ENCODE data around the gene JADE2.
A peak's percentile ranks its signal among the peaks of the same experiment; 100 is the strongest.
"Not testable (repeated sequence)": the region's sequence is repeated elsewhere in the genome, so short reads cannot be mapped to it uniquely, and the experiment has no call there.

The JADE2 gene

DNA sequence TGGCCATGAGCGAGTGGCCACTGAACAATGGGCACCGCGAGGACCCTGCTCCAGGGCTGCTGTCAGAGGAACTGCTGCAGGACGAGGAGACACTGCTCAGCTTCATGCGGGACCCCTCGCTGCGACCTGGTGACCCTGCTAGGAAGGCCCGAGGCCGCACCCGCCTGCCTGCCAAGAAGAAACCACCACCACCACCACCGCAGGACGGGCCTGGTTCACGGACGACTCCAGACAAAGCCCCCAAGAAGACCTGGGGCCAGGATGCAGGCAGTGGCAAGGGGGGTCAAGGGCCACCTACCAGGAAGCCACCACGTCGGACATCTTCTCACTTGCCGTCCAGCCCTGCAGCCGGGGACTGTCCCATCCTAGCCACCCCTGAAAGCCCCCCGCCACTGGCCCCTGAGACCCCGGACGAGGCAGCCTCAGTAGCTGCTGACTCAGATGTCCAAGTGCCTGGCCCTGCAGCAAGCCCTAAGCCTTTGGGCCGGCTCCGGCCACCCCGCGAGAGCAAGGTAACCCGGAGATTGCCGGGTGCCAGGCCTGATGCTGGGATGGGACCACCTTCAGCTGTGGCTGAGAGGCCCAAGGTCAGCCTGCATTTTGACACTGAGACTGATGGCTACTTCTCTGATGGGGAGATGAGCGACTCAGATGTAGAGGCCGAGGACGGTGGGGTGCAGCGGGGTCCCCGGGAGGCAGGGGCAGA, 53.3 kb downstream of the JADE2 start:
- DNase-seq: peak in 3 of 10 donors; percentile 67 to 83 (median 74)
- intact Hi-C loops (cut with DNase I): loop anchor here (5.0 kb wide), 2 partner anchors 51 to 166 kb away; partner anchors contain the start of genes CDKN2AIPNL and JADE2

DNA sequence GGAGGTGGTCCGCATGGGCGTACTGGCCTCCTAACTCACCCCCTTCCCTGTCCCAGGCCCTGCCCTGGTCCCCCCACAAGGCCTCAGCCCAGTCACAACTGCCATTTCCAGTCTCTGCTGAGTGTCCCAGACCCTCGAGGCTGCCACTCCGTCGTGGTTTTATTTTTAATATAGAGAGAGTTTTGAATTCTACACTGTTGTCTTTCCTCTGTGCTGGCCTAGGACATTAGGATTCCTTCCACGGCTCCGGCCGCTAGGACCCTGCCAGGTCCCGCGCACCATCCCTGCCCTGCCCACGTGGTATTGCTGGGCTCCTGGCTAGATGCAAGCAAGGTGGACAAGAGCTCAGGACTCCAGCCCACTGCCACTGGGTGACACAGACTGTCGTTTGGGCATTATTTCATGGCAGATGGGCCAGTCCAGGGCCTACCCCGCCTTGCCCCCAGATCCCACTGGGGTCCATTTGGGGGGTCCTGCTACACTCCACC, 53.9 kb downstream of the JADE2 start:
- intact Hi-C loops (cut with DNase I): loop anchor here (5.0 kb wide), 2 partner anchors 52 to 167 kb away; partner anchors contain the start of genes CDKN2AIPNL and JADE2
- DNase-seq: peak in 2 of 10 donors; percentile 55 to 65

DNA sequence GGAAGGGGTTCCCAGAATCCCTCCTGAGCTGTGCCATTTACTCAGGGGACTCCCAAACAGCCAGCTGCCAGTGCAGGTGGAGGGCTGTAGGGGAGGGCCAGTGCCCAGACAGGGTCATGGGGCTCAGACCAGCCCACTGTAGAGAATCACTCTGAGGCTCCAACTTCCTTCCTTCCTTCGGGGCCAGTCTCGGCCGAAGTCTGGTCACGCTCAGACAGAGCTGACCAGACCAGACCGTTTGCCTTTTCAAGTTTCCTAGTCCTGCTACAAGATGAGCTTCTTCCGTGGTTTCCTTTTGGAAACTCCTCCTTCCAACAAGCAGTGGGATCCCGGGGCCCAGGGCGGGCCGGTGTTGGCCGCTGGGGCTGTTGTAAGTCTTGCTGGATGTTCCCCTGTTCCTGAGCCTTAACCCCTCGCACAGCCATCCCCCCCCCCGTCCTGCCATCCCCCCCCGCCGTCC, 54.6 kb downstream of the JADE2 start:
- peak in 2 of 10 donors; percentile 57 to 73 for DNase-seq
- intact Hi-C loops (cut with DNase I): loop anchor here (10.0 kb wide), 2 partner anchors 205 to 395 kb away; partner anchors contain the start of gene UBE2B

DNA sequence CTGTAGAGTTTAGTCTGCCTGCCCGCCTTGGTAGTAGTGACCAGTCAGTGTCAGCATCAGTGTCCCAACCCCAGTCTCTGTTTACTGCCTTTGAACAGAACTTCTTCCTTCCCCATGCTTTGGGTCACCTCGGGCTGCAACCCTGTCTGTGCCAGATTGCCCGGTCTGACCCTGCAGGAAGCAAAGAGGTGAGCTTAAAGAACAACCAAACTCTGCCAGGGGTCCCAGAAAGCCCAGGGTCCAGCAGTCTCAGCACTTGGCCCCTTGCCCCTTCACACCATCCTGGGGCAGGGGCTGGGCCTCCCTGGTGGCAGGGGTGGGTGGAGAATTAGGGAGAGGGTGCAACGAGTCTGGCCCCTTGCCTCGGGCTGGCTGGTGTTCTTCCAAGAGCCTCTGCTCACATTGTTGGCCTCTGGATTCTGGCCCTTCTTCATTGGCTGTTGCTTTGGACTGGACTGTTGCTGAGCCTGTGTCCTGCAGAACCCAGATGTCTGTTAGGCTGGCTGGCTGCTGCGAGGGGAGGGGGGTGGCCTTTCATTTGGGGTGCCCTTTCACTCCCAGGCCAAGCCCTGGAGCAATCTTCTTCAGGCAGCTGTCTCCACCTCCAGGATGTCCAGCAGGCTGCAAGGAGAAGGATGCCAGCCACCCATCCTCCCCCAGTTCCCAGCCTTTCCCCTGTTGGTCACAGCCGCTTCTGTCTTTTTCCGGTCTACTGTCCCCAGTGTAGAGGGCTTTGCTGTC, 55.9 kb downstream of the JADE2 start:
- DNase-seq: peak in 3 of 10 donors; percentile 38 to 65 (median 51)

DNA sequence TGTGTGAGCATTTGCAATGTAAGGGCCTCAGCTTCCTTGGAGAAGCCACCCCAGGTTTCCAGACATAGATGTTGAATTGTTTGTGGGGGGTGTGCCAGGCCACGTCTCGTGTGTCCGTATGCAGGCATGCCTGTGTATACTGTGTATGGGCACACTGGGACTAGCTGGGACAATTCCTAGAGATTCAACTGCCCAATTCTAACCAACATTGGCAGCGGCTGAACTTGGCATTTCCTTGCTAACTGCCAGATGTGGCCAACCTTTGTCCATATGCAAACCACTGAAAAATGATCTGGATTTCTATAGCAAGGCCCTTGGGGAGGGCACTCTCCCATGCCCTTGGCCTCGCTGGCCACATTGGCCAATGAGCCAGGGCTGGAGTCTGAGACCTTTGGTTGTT, 56.8 kb downstream of the JADE2 start:
- DNase-seq: peak in 1 of 10 donors; percentile 57
- intact Hi-C loops (cut with DNase I): loop anchor here (10.0 kb wide), 2 partner anchors 207 to 397 kb away; partner anchors contain the start of gene UBE2B

More for the DNA sequence above, 55.9 kb downstream of the JADE2 start:
- intact Hi-C loops (cut with DNase I): loop anchor here (10.0 kb wide), 2 partner anchors 207 to 397 kb away; partner anchors contain the start of gene UBE2B

- peak in 2 of 10 donors; percentile 29 to 62 for DNase-seq
- intact Hi-C loops (cut with DNase I): loop anchor here (10.0 kb wide), 2 partner anchors 208 to 398 kb away; partner anchors contain the start of gene UBE2B
Observed at GRCh38 chr5:134582941-134583340, 57.5 kb downstream of the JADE2 start.

DNA sequence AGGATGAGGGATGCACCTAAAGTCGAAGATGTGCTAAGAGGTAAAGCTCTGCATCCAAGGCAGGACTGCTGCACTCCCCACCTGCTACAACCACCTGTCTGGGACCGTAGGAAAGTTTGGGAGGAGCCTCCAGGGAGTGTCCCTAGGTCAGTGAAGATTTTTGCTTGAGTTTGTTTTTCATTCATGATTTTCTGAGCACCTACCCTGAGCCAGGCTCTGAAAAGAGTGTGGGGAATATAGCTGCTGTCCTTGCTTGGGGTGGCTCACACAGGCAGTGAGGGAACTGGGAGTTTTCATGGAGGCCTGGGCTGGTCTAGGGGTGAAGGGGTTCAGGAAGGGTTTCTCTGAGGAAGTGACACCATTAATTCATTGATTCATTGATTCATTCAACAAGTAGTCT, 58.3 kb downstream of the JADE2 start:
- no peak for DNase-seq
- intact Hi-C loops (cut with DNase I): loop anchor here (10.0 kb wide), 2 partner anchors 209 to 399 kb away; partner anchors contain the start of gene UBE2B

DNA sequence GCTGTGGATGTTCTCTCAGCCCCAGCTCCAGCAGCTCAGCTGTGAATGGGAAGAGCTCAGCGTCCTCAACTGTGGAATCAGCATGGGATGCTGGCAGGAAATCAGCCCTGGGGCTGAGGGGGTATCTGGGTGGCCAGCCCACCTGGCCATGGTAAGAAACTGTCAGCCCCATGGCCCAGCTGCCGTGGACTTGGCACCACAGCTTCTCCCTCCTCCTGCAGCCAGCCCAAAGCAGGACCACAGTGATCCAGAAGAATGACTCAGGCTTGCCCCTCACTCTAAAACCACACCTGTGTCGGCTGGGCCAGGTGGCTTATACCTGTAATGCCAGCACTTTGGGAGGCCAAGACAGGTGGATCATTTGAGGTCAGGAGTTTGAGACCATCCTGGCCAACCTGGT, 59.2 kb downstream of the JADE2 start:
- intact Hi-C loops (cut with DNase I): loop anchor here (10.0 kb wide), 2 partner anchors 210 to 400 kb away; partner anchors contain the start of gene UBE2B
- DNase-seq: peak in 2 of 10 donors; percentile 1 to 45

GRCh38 chr5:134585966-134586365, 60.5 kb downstream of the JADE2 start:
- no peak for DNase-seq
- intact Hi-C loops (cut with DNase I): loop anchor here (2.0 to 10.0 kb wide), 3 partner anchors 211 to 401 kb away; partner anchors contain the start of gene UBE2B

DNA sequence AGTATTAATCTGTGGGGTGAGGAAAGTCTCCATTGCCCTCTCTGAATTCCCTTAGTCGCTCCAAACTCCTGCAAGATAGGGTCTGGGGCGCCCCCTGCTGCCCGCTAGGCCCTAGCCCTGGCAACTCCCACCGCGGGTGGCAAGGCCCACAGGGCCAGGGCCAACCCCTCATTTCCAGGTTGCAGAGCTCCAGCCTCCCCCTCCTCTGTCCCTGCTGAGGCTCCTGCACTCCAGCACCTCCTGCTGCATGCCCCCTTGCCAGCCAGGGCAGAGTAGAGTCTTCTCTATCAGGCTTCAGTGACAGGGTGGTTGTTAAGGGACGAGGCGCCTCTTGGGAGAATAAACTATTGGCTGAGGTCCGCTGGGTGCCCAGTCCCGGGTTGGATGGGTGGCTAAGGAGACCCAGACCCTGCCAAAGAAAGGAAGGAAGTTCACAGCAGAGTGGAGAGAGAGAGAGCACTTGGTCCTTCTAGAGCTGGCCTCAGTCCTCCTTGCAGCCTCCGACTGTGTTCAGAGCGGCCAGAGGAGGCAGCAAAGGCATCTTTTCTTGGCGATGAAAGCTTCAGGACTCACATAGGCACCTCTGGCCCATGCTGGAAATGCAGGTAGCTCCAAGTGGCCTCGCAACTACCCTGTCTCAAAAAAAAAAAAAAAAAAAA, 61.5 kb downstream of the JADE2 start:
- DNase-seq: peak; percentile 56 to 96 (median 80)
- intact Hi-C loops (cut with DNase I): loop anchor here (2.0 to 10.0 kb wide), 3 partner anchors 212 to 402 kb away; partner anchors contain the start of gene UBE2B

- peak in 1 of 10 donors; percentile 15 for DNase-seq
- intact Hi-C loops (cut with DNase I): no loop called here
Observed at GRCh38 chr5:134590992-134591659, 65.7 kb downstream of the JADE2 start.

- intact Hi-C loops (cut with DNase I): no loop called here
- DNase-seq: peak in 1 of 10 donors; percentile 24
Observed at GRCh38 chr5:134592141-134592746, 66.8 kb downstream of the JADE2 start.

DNA sequence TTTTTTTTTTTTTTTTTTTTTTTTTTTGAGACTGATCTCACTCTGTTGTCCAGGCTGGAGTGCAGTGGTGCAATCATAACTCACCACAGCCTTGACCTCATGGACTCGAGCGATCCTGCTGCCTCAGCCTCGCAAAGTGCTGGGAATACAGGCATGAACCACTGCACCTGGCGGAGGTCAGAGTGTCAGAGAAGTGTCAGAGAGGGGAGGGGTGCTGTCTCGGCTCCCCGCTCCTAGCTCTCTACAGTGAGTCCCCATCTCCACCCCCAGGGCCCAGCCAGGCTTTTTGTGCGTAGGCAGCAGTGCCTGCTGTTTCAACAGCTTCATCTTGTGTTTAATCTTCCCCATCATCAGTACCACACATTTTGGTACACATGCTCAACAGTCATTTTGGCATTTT, 68.9 kb downstream of the JADE2 start:
- DNase-seq: peak in 6 of 10 donors; percentile 49 to 94 (median 70)
- intact Hi-C loops (cut with DNase I): no loop called here

DNA sequence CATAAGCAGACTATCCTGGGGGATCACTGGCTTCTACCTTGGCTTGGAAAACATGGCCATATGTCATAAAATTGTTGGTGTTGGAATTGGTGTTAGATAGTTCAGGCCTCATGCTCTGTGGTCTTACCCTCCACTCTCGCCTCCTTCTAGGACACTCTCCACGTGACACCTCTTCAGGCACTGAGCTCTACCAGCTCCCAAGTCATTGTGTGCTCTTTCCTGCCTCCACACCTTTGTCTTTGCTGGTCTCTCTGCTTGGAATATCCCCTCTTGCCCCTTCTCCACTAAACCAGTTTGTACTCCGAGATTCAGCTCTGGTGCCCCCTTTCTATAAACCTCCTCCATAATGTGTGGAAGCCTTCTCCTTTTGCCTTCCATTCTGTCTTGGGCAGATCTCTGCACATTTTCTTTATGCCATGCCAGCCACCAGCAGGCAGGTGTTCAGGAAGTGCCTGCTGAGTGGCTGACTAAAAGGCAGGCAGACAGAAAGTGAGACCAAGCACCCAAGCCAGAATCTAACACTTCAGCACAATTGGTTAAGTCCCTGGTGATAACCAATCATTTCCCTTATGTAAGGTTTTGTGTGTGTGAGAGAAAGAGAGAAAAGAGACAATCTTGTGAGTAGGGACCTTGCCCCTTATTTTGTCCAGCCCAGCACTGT, 69.5 kb downstream of the JADE2 start:
- intact Hi-C loops (cut with DNase I): no loop called here
- no peak for DNase-seq

DNA sequence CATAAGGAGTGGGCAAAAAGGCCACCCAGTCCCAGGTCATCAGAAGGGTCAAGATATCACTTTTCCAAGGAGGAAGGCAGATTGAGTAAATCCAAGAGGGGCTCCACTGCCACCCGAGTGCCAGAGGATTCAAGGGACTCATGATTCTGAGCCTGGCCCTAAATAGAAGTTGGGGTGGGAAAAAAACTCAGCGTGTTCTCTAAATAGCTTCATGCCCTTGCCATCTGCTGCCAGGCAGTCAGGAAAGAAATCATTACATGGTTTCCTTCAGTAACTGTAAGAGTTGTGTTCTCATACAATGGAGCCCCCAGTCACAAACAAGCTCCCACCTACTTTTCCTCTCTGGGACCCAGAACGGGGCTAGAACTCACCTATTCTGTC, 70.0 kb downstream of the JADE2 start:
- intact Hi-C loops (cut with DNase I): no loop called here
- no peak for DNase-seq

GRCh38 chr5:134599820-134600219, 74.3 kb downstream of the JADE2 start:
- intact Hi-C loops (cut with DNase I); DNase-seq: not testable (repeated sequence)

- no peak for DNase-seq
- intact Hi-C loops (cut with DNase I): no loop called here
Observed at GRCh38 chr5:134600600-134600999, 75.1 kb downstream of the JADE2 start.

- intact Hi-C loops (cut with DNase I): no loop called here
- no peak for DNase-seq
Observed at GRCh38 chr5:134603059-134603458, 77.6 kb downstream of the JADE2 start.
